Measurements from ENCODE around the gene ALDH2. TPM values are rescaled to one million over a fixed set of nuclear protein-coding genes. Genes with fewer than 3 reads are reported as not detected.

ALDH2 gene
- total and polyA plus RNA-seq, 9 of the 15 experiments (the other 6 are each of a cell fraction or from before 2014, with no cell fraction given) = 1.9 to 22.5 (median 12.2) TPM

GRCh38 chr12:111841750-111842555 lies 75.2 kb downstream of the ALDH2 start, which contains the start of gene MAPKAPK5 (continued):
- TF ChIP-seq E2F8 (IDR thresholded peaks at IDR 0.05; ENCODE audit: low read depth, partially characterized antibody) (peak; percentile 67), ZNF12 (CRISPR knock-in tag; IDR thresholded peaks at IDR 0.05) (0 out of 2 replicates have a peak, but pooled peaks have one; percentile 20), HOXB6 (CRISPR knock-in tag; IDR thresholded peaks at IDR 0.05; ENCODE audit: borderline replicate concordance) (no peak), PCBP2 (IDR thresholded peaks at IDR 0.05; ENCODE audit: low read depth, low read length, poor library complexity, severe bottlenecking) (no peak), PHB2 (IDR thresholded peaks at IDR 0.05; ENCODE audit: low read depth) (no peak), CBX2 (IDR thresholded peaks at IDR 0.05; ENCODE audit: insufficient read depth, low read length, poor library complexity, severe bottlenecking) (no peak), ZBTB5 (IDR thresholded peaks at IDR 0.05) (no peak), NBN (IDR thresholded peaks at IDR 0.05; ENCODE audit: low read depth) (peak; percentile 97), U2AF2 (optimal IDR thresholded peaks at IDR 0.05; ENCODE audit: low read depth, low read length) (no peak), ZNF780A (CRISPR knock-in tag; IDR thresholded peaks at IDR 0.05) (no peak), RBM14 (IDR thresholded peaks at IDR 0.05; ENCODE audit: borderline replicate concordance, insufficient read depth, low read depth, low read length) (no peak), RBM17 (IDR thresholded peaks at IDR 0.05; ENCODE audit: borderline replicate concordance, low read depth, low read length) (no peak), ELF4 (CRISPR knock-in tag; IDR thresholded peaks at IDR 0.05) (0 out of 2 replicates have a peak, but pooled peaks have one; percentile 63), TCF7 (IDR thresholded peaks at IDR 0.05; ENCODE audit: borderline replicate concordance) (peak; percentile 28; the same call in 1 of the 2 replicates), USF1 (CRISPR knock-in tag; IDR thresholded peaks at IDR 0.05) (no peak), KAT2B (IDR thresholded peaks at IDR 0.05; ENCODE audit: low read depth, low read length) (no peak), HMG20B (CRISPR knock-in tag; IDR thresholded peaks at IDR 0.05) (no peak), ZSCAN32 (CRISPR knock-in tag; IDR thresholded peaks at IDR 0.05) (no peak)

Data from K562 (cell line).